HG03521 (cell line): Measurements from ENCODE around the gene SPEN.
"Not testable (repeated sequence)": the region's sequence is repeated elsewhere in the genome, so short reads cannot be mapped to it uniquely, and the experiment has no call there.

Experiments
- ATAC-seq: cut with Tn5 transposase; IDR thresholded peaks from one replicate; pipeline ENCODE4 v1.9.1; 2021; ENCODE audit warnings: mild to moderate bottlenecking, moderate library complexity; ENCODE audit not compliant: unreplicated experiment

The SPEN gene

DNA sequence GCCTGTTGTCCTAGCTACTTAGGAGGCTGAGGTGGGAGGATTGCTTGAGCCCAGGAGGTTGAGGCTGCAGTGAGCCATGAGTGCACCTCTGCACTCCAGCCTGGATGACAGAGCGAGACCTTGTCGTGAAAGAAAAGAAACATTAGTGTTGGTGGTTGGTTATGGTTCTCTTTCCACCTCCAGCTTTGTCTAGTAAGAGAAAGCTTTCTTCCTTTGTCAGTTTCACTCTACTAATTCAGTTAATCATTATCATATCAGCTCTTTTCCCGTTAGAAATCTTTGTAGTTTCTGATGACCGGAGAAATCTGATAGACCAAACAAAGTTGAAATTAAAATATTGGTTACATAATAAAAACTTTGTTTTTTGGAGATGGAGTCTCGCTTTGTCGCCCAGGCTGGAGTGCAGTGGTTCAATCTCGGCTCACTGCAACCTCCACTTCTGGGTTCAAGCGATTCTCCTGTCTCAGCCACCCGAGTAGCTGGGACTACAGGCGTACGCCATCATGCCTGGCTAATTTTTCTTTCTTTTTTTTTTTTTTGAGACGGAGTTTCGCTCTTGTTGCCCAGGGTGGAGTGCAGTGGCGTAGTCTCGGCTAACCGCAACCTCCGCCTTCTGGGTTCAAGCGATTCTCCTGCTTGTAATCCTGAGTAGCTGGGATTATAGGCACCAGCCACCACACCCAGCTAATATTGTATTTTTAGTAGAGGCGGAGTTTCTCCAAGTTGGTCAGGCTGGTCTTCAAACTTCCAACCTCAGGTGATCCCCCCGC lies 49.5 kb downstream of the SPEN start:
- ATAC-seq = not testable (repeated sequence)

GRCh38 chr1:15899266-15899665 lies 51.8 kb downstream of the SPEN start:
- no peak for ATAC-seq

GRCh38 chr1:15900662-15901279 lies 53.3 kb downstream of the SPEN start:
- ATAC-seq = no peak

DNA sequence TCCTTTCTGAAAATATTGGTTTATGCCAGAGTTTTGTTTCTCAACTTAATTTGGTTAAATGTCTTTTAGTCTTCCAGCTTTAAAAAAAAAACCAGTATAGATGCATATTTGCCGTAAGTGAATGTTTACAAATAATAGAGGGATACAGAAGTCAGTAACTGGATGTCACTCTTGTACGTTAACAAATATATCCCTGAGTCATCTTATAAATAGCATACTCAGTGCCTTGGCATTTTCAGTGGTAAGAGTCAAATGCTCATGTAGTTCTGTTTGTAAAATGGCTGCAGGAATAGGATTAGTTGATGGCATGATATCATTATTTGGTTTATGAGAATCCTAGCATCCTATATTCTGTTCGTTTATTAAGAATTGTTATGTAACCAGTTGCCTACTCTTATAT lies 55.4 kb downstream of the SPEN start:
- no peak for ATAC-seq

DNA sequence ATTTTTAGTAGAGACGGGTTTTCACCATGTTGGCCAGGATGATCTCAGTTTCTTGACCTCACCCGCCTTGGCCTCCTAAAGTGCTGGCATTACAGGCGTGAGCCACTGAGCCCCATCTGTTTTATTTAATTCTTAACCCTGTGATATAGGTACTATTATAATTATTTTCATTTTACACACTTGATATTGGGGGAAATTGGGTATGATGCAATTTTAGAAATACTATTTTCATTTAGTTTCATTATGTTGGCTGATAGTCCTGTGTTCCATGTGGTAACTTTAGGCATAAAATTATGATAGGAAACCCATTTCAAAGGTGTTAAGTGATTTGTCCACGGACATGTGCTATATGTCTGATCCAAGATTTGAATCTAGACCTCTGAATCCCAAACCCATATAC lies 61.1 kb downstream of the SPEN start:
- ATAC-seq = no peak

GRCh38 chr1:15911141-15911540 lies 63.6 kb downstream of the SPEN start:
- no peak for ATAC-seq

DNA sequence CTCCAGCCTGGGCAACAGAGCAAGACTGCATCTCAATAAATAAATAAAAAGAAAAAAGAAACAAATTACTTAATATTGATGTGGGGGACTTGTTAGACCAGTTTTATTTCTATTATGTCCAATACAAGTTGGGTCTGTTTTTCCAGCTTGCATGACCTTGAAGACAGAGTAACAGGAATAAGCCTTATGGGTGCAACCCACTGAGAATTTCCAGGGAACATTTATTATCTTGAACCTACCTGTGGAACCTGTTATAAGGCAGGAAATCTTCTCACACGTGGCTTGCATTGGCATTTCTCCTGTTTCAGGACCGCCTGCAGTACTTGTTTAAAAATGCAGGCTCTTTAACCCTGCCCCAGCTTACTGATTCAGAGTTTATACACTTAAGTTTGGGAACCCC lies 64.4 kb downstream of the SPEN start:
- ATAC-seq = no peak

GRCh38 chr1:15913607-15914006 lies 66.1 kb downstream of the SPEN start:
- ATAC-seq = not testable (repeated sequence)

- no peak for ATAC-seq
These were observed 68.5 kb downstream of the SPEN start for GRCh38 chr1:15915991-15916390.

DNA sequence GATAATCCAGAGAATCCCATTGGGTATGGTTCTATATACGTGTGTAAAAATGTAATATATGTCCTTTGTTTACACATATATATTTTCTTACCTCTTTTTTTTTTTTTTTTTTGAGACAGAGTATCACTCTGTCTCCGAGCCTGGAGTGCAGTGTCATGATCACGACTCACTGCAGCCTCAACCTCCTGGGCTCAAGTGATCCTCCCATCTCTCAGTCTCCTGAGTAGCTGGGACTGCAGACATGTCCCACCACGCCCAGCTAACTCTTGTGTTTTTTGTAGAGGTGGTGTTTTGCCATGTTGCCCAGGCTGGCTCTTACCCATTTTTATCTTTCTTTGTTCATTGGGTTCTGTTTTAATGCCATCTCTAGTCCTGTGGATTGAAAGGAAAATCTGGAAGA lies 68.9 kb downstream of the SPEN start:
- no peak for ATAC-seq

DNA sequence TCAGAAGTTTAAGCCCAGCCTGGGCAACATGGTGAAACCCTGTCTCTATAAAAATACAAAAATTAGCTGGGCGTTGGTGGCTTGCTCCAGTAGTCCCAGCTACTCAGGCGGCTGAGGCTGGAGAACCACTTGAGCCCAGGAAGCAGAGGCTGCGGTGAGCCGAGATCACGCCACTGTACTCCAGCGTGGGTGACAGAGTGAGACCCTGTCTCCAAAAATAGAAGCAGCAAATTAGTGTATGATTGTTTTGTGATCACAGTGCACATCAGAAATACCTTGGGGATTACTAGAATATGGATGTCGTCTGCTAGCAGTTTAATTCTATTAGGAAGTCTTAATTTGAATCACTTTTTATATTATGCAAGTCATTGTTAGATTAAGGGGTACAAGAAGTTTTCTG lies 69.4 kb downstream of the SPEN start:
- ATAC-seq = no peak

GRCh38 chr1:15918962-15919715 lies 71.6 kb downstream of the SPEN start:
- peak; percentile 78 for ATAC-seq

- no peak for ATAC-seq
These were observed 75.7 kb downstream of the SPEN start for GRCh38 chr1:15923241-15923640.

- ATAC-seq = not testable (repeated sequence)
These were observed 78.9 kb downstream of the SPEN start for GRCh38 chr1:15926448-15926847.

GRCh38 chr1:15928971-15929965 lies 81.8 kb downstream of the SPEN start:
- ATAC-seq = no peak

DNA sequence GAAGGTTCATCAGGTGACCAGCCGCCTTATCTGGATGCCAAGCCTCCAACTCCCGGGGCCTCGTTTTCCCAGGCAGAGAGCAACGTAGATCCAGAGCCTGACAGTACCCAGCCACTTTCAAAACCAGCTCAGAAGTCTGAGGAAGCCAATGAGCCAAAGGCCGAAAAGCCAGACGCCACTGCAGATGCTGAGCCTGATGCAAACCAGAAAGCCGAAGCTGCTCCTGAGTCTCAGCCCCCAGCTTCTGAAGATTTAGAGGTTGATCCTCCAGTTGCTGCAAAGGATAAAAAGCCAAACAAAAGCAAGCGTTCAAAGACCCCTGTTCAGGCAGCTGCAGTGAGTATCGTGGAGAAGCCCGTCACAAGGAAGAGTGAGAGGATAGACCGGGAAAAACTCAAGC lies 83.9 kb downstream of the SPEN start:
- no peak for ATAC-seq

DNA sequence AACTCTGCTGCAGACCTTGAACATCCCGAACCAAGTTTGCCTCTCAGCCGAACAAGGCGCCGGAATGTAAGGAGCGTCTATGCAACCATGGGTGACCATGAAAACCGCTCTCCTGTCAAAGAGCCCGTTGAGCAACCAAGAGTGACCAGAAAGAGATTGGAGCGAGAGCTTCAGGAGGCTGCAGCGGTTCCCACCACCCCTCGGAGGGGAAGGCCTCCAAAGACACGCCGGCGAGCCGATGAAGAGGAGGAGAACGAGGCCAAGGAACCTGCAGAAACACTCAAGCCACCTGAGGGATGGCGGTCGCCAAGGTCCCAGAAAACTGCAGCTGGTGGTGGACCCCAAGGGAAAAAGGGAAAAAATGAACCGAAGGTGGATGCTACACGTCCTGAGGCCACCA lies 84.4 kb downstream of the SPEN start:
- ATAC-seq = no peak

- ATAC-seq = no peak
These were observed 85.1 kb downstream of the SPEN start for GRCh38 chr1:15932612-15933011.

DNA sequence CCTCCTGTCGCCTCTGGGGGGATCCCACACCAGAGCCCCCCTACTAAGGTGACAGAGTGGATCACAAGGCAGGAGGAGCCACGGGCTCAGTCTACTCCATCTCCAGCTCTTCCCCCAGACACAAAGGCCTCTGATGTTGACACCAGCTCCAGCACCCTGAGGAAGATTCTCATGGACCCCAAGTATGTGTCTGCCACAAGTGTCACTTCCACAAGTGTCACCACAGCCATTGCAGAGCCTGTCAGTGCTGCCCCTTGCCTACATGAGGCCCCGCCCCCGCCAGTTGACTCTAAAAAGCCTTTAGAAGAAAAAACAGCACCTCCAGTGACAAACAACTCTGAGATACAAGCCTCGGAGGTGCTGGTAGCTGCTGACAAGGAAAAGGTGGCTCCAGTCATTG lies 86.2 kb downstream of the SPEN start:
- ATAC-seq = no peak

- ATAC-seq = no peak
These were observed 86.9 kb downstream of the SPEN start for GRCh38 chr1:15934211-15935055.
